Measurements from ENCODE around the gene NHLRC4.

Gene NHLRC4

GRCh38 chr16:578870-579405 is 12.1 kb downstream of the NHLRC4 start:
- POLR2A ChIA-PET: interaction anchor here (1.5 kb wide), 1 partner anchor 10 kb away, joined by 3 read pairs; no protein-coding TSS in a partner anchor
- CTCF ChIA-PET: no interaction called here
- TF ChIP-seq FOXM1 (IDR thresholded peaks at IDR 0.05; ENCODE audit: borderline replicate concordance) (no peak), BHLHE40 (IDR thresholded peaks at IDR 0.05; ENCODE audit: borderline replicate concordance) (no peak), HDGF (IDR thresholded peaks at IDR 0.05; ENCODE audit: borderline replicate concordance) (no peak), ZNF384 (IDR thresholded peaks at IDR 0.05) (no peak), TARDBP (IDR thresholded peaks at IDR 0.05) (no peak), L3MBTL2 (conservative IDR thresholded peaks at IDR 0.05) (no peak), ELF4 (IDR thresholded peaks at IDR 0.05) (no peak), FOXK2 (IDR thresholded peaks at IDR 0.05) (no peak), CTBP1 (IDR thresholded peaks at IDR 0.05; ENCODE audit: borderline replicate concordance) (no peak), SUZ12 (IDR thresholded peaks at IDR 0.05) (no peak), FOXA1 (IDR thresholded peaks at IDR 0.05) (no peak), SP1 (IDR thresholded peaks at IDR 0.05) (no peak), ARNT (IDR thresholded peaks at IDR 0.05) (no peak), NFRKB (IDR thresholded peaks at IDR 0.05) (no peak), LEF1 (IDR thresholded peaks at IDR 0.05; ENCODE audit: borderline replicate concordance) (no peak), PKNOX1 (IDR thresholded peaks at IDR 0.05) (no peak)
- peak; percentile 80 for DNase-seq (ENCODE audit: extremely low spot score)

GRCh38 chr16:580141-580945 is 13.5 kb downstream of the NHLRC4 start:
- TF ChIP-seq L3MBTL2 (conservative IDR thresholded peaks at IDR 0.05) (no peak), TARDBP (IDR thresholded peaks at IDR 0.05) (no peak), FOXK2 (IDR thresholded peaks at IDR 0.05) (no peak), SP1 (IDR thresholded peaks at IDR 0.05) (no peak), CTBP1 (IDR thresholded peaks at IDR 0.05; ENCODE audit: borderline replicate concordance) (no peak), ELF4 (IDR thresholded peaks at IDR 0.05) (no peak), BHLHE40 (IDR thresholded peaks at IDR 0.05; ENCODE audit: borderline replicate concordance) (no peak), FOXA1 (IDR thresholded peaks at IDR 0.05) (no peak), HDGF (IDR thresholded peaks at IDR 0.05; ENCODE audit: borderline replicate concordance) (no peak), ZNF384 (IDR thresholded peaks at IDR 0.05) (no peak), SUZ12 (IDR thresholded peaks at IDR 0.05) (no peak), LEF1 (IDR thresholded peaks at IDR 0.05; ENCODE audit: borderline replicate concordance) (no peak), PKNOX1 (IDR thresholded peaks at IDR 0.05) (no peak), FOXM1 (IDR thresholded peaks at IDR 0.05; ENCODE audit: borderline replicate concordance) (no peak), ARNT (IDR thresholded peaks at IDR 0.05) (no peak), NFRKB (IDR thresholded peaks at IDR 0.05) (no peak)
- ChIA-PET POLR2A (interaction anchor here (1.2 to 1.4 kb wide), 2 partner anchors 10 to 11 kb away, joined by 3 to 7 read pairs; no protein-coding TSS in a partner anchor), CTCF (no interaction called here)
- no peak for DNase-seq (ENCODE audit: extremely low spot score)

- TF ChIP-seq HDGF (IDR thresholded peaks at IDR 0.05; ENCODE audit: borderline replicate concordance): no peak
- no peak for TF ChIP-seq ARNT (IDR thresholded peaks at IDR 0.05)
- TF ChIP-seq FOXA1 (IDR thresholded peaks at IDR 0.05): no peak
- no peak for TF ChIP-seq FOXK2 (IDR thresholded peaks at IDR 0.05)
- no peak for TF ChIP-seq SUZ12 (IDR thresholded peaks at IDR 0.05)
- TF ChIP-seq ELF4 (IDR thresholded peaks at IDR 0.05): no peak
- TF ChIP-seq TARDBP (IDR thresholded peaks at IDR 0.05): no peak
- no peak for TF ChIP-seq L3MBTL2 (conservative IDR thresholded peaks at IDR 0.05)
- no peak for DNase-seq (ENCODE audit: extremely low spot score)
- POLR2A ChIA-PET: interaction anchor here (1.1 to 1.4 kb wide), 2 partner anchors 9 to 12 kb away, joined by 3 read pairs; no protein-coding TSS in a partner anchor
- CTCF ChIA-PET: no interaction called here
Measured at GRCh38 chr16:580946-581498, 14.2 kb downstream of the NHLRC4 start.

GRCh38 chr16:582218-582613 is 15.4 kb downstream of the NHLRC4 start:
- DNase-seq (ENCODE audit: extremely low spot score): no peak
- POLR2A ChIA-PET: interaction anchor here (1.0 to 1.1 kb wide), 2 partner anchors 11 kb away, joined by 3 read pairs; no protein-coding TSS in a partner anchor
- TF ChIP-seq SUZ12 (IDR thresholded peaks at IDR 0.05) (no peak), BHLHE40 (IDR thresholded peaks at IDR 0.05; ENCODE audit: borderline replicate concordance) (no peak), SP1 (IDR thresholded peaks at IDR 0.05) (no peak), ARNT (IDR thresholded peaks at IDR 0.05) (no peak), FOXA1 (IDR thresholded peaks at IDR 0.05) (no peak), FOXM1 (IDR thresholded peaks at IDR 0.05; ENCODE audit: borderline replicate concordance) (no peak), LEF1 (IDR thresholded peaks at IDR 0.05; ENCODE audit: borderline replicate concordance) (no peak), PKNOX1 (IDR thresholded peaks at IDR 0.05) (no peak), TARDBP (IDR thresholded peaks at IDR 0.05) (no peak), HDGF (IDR thresholded peaks at IDR 0.05; ENCODE audit: borderline replicate concordance) (no peak), CTBP1 (IDR thresholded peaks at IDR 0.05; ENCODE audit: borderline replicate concordance) (no peak), ELF4 (IDR thresholded peaks at IDR 0.05) (no peak)
- CTCF ChIA-PET: interaction anchor here (0.6 kb wide), 1 partner anchor 80 kb away, joined by 4 read pairs; no protein-coding TSS in a partner anchor

- CTCF ChIA-PET: interaction anchor here (0.6 kb wide), 1 partner anchor 81 kb away, joined by 4 read pairs; no protein-coding TSS in a partner anchor
- no peak for DNase-seq (ENCODE audit: extremely low spot score)
- POLR2A ChIA-PET: interaction anchor here (0.6 to 1.0 kb wide), 2 partner anchors 11 to 12 kb away, joined by 3 read pairs; no protein-coding TSS in a partner anchor
- no peak for TF ChIP-seq ZNF384 (IDR thresholded peaks at IDR 0.05)
- TF ChIP-seq SP1 (IDR thresholded peaks at IDR 0.05): no peak
- no peak for TF ChIP-seq PKNOX1 (IDR thresholded peaks at IDR 0.05)
- TF ChIP-seq CTBP1 (IDR thresholded peaks at IDR 0.05; ENCODE audit: borderline replicate concordance): no peak
- TF ChIP-seq TARDBP (IDR thresholded peaks at IDR 0.05): no peak
- TF ChIP-seq HDGF (IDR thresholded peaks at IDR 0.05; ENCODE audit: borderline replicate concordance): no peak
- TF ChIP-seq BHLHE40 (IDR thresholded peaks at IDR 0.05; ENCODE audit: borderline replicate concordance): no peak
- TF ChIP-seq FOXA1 (IDR thresholded peaks at IDR 0.05): no peak
- TF ChIP-seq LEF1 (IDR thresholded peaks at IDR 0.05; ENCODE audit: borderline replicate concordance): no peak
- TF ChIP-seq FOXK2 (IDR thresholded peaks at IDR 0.05): no peak
Measured at GRCh38 chr16:582614-583331, 16.0 kb downstream of the NHLRC4 start.

Measured in HEK293T (cell line).